Measurements from ENCODE around the gene ETFA.
"Not testable (repeated sequence)": the region's sequence is repeated elsewhere in the genome, so short reads cannot be mapped to it uniquely, and the experiment has no call there.

ETFA gene

GRCh38 chr15:76320012-76320411 lies 8.7 kb upstream of the ETFA start:
- Histone ChIP-seq H3K79me2 (ENCODE audit: low read length) (no peaks in the 10 kb centered on the region), H3K4me3 (ENCODE audit: low read length) (no peak overlapping the region), H3K9me3 (ENCODE audit: insufficient read depth, low read length) (no peaks in the 10 kb centered on the region), H2AFZ (ENCODE audit: low read depth, low read length) (no peak overlapping the region), H3K4me2 (ENCODE audit: low read length) (peak overlapping the region; percentile 22), H3K27ac (ENCODE audit: low read length) (no peak overlapping the region), H3K36me3 (replicated peaks; ENCODE audit: low read depth, low read length) (no peaks in the 10 kb centered on the region), H3K9ac (ENCODE audit: low read length) (no peak overlapping the region), H3K4me1 (ENCODE audit: low read length) (peaks cover 26% of the 10 kb centered on the region), H4K20me1 (ENCODE audit: insufficient read depth, low read length) (no peaks in the 10 kb centered on the region), H3K27me3 (ENCODE audit: low read depth, low read length) (peaks cover 24% of the 10 kb centered on the region)
- TF ChIP-seq EZH2phosphoT487 (IDR thresholded peaks at IDR 0.05; ENCODE audit: low read depth) (no peak), CTCF (IDR thresholded peaks at IDR 0.05; ENCODE audit: low read depth, low read length) (no peak)

- H3K4me1 ChIP-seq (ENCODE audit: low read length) = peaks cover 16% of the 10 kb centered on the region
- peaks cover 15% of the 10 kb centered on the region for H4K20me1 ChIP-seq (ENCODE audit: insufficient read depth, low read length)
- H3K4me3 ChIP-seq (ENCODE audit: low read length) = no peak overlapping the region
- no peak overlapping the region for H3K9ac ChIP-seq (ENCODE audit: low read length)
- H3K79me2 ChIP-seq (ENCODE audit: low read length) = peaks cover 25% of the 10 kb centered on the region
- H3K4me2 ChIP-seq (ENCODE audit: low read length) = no peak overlapping the region
- TF ChIP-seq CTCF (IDR thresholded peaks at IDR 0.05; ENCODE audit: low read depth, low read length) (no peak), EZH2phosphoT487 (IDR thresholded peaks at IDR 0.05; ENCODE audit: low read depth) (no peak)
- no peak overlapping the region for H3K27ac ChIP-seq (ENCODE audit: low read length)
- H3K36me3 ChIP-seq (replicated peaks; ENCODE audit: low read depth, low read length) = peaks cover 4% of the 10 kb centered on the region
- H3K9me3 ChIP-seq (ENCODE audit: insufficient read depth, low read length) = no peaks in the 10 kb centered on the region
- H2AFZ ChIP-seq (ENCODE audit: low read depth, low read length) = no peak overlapping the region
- H3K27me3 ChIP-seq (ENCODE audit: low read depth, low read length) = no peaks in the 10 kb centered on the region
These were observed 2.5 kb upstream of the ETFA start for GRCh38 chr15:76313731-76314130.

GRCh38 chr15:76313175-76313567 lies 1.9 kb upstream of the ETFA start:
- not testable (repeated sequence) for H3K27me3 ChIP-seq (ENCODE audit: low read depth, low read length); H2AFZ ChIP-seq (ENCODE audit: low read depth, low read length); H3K9me3 ChIP-seq (ENCODE audit: insufficient read depth, low read length); H3K9ac ChIP-seq (ENCODE audit: low read length); H3K4me2 ChIP-seq (ENCODE audit: low read length); H3K27ac ChIP-seq (ENCODE audit: low read length); H3K36me3 ChIP-seq (replicated peaks; ENCODE audit: low read depth, low read length); H3K4me3 ChIP-seq (ENCODE audit: low read length)
- Histone ChIP-seq H4K20me1 (ENCODE audit: insufficient read depth, low read length) (peaks cover 21% of the 10 kb centered on the region), H3K4me1 (ENCODE audit: low read length) (peaks cover 16% of the 10 kb centered on the region), H3K79me2 (ENCODE audit: low read length) (peaks cover 31% of the 10 kb centered on the region)

- Histone ChIP-seq H3K27me3 (ENCODE audit: low read depth, low read length) (no peaks in the 10 kb centered on the region), H3K4me3 (ENCODE audit: low read length) (no peak overlapping the region), H3K27ac (ENCODE audit: low read length) (no peak overlapping the region), H3K4me2 (ENCODE audit: low read length) (no peak overlapping the region), H2AFZ (ENCODE audit: low read depth, low read length) (no peak overlapping the region), H3K9me3 (ENCODE audit: insufficient read depth, low read length) (no peaks in the 10 kb centered on the region), H4K20me1 (ENCODE audit: insufficient read depth, low read length) (peaks cover 26% of the 10 kb centered on the region), H3K79me2 (ENCODE audit: low read length) (peaks cover 36% of the 10 kb centered on the region), H3K36me3 (replicated peaks; ENCODE audit: low read depth, low read length) (peaks cover 13% of the 10 kb centered on the region), H3K4me1 (ENCODE audit: low read length) (peaks cover 16% of the 10 kb centered on the region), H3K9ac (ENCODE audit: low read length) (no peak overlapping the region)
- no peak for TF ChIP-seq CTCF (IDR thresholded peaks at IDR 0.05; ENCODE audit: low read depth, low read length)
- no peak for TF ChIP-seq EZH2phosphoT487 (IDR thresholded peaks at IDR 0.05; ENCODE audit: low read depth)
These were observed 1.4 kb upstream of the ETFA start for GRCh38 chr15:76312540-76313174.
